Upper lobe of left lung (tissue), 4 donors: Measurements from ENCODE around the gene IRF6.
"Not testable (repeated sequence)": the region's sequence is repeated elsewhere in the genome, so short reads cannot be mapped to it uniquely, and the experiment has no call there.

ENCODE experiments used
- CTCF ChIP-seq, 6 experiments: fragments of 450-650 bp in 4 of 6; fragments of 200-600 bp in 2 of 6; sonication (generic) in 2 of 6; IDR thresholded peaks; one replicate each; pipeline ENCODE4 v1.5.1; 2016 to 2019; ENCODE audit warnings: antibody characterized with exemption in 6 of 6
- EP300 ChIP-seq, 4 donors: sonication (generic); formaldehyde crosslinking; IDR thresholded peaks; one replicate each; pipeline ENCODE4 v1.5.1; 2017; ENCODE audit warnings: antibody characterized with exemption in 4 of 4, control low read depth in 2 of 4
- POLR2A ChIP-seq, 4 donors: fragments of 450-650 bp; IDR thresholded peaks; one replicate each; pipeline ENCODE4 v1.5.1; 2016 to 2017; ENCODE audit warnings: antibody characterized with exemption in 4 of 4, mild to moderate bottlenecking in 2 of 4
- POLR2AphosphoS5 ChIP-seq, 2 donors: sonication (generic); formaldehyde crosslinking; IDR thresholded peaks; one replicate each; pipeline ENCODE4 v1.5.1; 2017; ENCODE audit warnings: antibody characterized with exemption in 2 of 2

GRCh38 chr1:209793711-209794110 lies 12.2 kb downstream of the IRF6 start:
- TF ChIP-seq CTCF, EP300, POLR2AphosphoS5, POLR2A (IDR thresholded peaks at IDR 0.05): not testable (repeated sequence)
